Cerebellar cortex (tissue), 1 donor: ENCODE data around the gene CYLD.

Source experiments
- DNase-seq: peaks from one replicate; pipeline ENCODE4 v3.0.0-alpha.2; 2015; ENCODE audit warnings: low spot score

Gene CYLD

GRCh38 chr16:50711862-50712559, 29.9 kb upstream of the CYLD start:
- peak; percentile 66 for DNase-seq

DNA sequence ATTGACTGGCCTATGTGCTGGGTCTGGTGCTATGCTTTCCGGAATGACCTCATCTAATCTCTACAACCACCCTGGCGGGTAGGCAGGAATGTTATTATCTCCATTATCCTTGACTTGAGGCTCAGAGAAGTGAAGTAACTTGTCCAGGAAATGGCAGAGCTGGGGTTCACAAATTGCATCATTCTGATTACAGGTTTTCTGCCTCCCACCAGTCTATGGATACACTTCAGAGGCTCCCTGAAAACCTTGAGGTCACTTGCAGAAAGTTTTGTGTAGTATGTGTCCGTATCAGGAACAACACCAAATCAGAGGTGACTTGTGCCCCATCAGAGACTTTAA, 29.4 kb upstream of the CYLD start:
- no peak for DNase-seq

- no peak for DNase-seq
Observed at GRCh38 chr16:50712956-50713355, 28.9 kb upstream of the CYLD start.

- no peak for DNase-seq
Observed at GRCh38 chr16:50717091-50717490, 24.8 kb upstream of the CYLD start.

DNA sequence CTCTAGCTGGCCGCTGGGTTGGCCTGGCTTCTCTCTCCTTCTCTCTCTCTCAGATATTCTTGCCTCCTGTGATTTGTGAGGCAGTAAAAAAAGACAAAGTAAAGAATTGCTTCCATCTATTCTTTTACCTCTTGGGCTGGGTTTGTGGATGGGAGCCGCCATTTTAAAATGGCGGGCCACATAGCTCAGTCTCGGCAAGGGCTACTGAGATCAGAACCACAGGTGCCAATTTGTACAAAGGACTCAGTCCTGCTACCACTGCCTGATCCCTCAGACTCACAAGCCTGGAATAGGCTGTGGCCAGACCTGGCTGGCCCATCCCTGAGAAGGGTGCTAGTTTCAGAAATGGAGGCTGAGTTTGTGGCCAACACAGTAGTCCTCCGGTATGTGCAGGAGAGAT, 24.4 kb upstream of the CYLD start:
- no peak for DNase-seq

GRCh38 chr16:50718061-50718760, 23.7 kb upstream of the CYLD start:
- no peak for DNase-seq

DNA sequence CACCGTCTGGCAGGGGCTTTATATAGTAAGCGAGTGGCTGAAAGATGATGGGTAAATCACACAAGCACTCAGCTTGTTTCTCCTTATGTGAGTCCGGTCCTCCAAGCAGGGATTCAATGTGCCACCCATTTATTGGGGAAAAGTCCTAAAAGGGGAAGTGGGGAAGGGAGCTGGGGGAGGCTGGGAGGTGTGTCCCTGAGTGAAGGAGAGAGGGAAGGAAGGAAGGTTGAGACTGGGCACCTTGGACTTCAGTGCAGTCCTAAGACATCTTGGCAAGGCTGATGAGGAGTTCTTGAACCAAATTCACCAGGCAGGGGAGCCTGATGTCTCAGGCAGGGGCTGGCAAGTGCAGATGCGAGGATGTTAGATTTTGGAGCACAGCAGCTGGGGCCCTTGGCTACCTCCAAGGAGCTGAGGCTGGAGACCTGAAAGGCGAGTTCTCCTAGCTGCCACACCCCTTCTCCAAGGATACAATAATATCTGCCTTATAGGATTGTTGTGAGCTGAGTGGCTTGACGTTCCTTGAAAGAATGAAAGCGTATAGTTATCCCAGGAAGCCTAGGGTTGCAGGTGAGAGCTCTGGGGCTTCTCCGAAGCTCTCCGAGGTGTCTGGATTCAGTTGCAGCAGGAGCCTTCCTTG, 23.0 kb upstream of the CYLD start:
- no peak for DNase-seq

GRCh38 chr16:50719401-50720337, 22.2 kb upstream of the CYLD start:
- DNase-seq, result no peak

DNA sequence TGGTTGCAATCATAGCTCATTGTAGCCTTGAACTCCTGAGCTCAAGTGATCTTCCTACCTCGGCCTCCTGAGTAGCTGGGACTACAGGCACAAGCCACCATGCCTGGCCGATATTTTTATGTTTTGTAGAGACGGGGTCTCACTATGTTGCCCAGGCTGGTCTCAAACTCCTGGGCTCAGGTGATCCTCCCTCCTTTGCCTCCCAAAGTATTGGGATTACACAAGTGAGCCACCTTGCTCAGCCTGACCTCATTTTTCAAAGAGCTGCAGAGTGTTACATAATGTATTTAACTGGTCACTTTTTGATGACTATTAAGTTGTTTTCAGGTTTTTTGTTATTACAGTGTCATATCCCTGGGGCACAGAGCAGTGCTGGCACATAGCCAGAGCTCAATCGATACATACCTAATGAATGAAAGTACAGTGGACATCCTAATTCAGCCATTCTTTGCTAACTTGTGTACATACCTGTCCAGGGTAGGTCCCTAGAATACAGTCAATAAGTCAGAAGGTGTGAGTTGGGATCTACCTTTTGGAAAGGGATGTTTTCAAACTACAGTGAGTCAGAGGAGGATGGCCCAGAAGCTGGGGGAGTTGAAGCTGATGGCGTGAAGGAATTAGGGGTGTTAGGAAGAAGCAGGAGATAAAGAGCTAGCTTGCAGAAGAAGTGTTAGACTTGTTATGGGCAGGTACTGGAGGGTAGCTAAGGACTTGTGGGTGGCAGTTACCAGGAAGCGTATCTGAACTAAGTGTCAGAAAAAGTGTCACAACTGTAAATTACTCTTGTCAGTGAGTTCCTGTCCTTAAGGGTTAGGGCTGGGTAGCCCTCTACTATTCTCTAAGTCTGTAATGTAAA, 20.1 kb upstream of the CYLD start:
- no peak for DNase-seq

- DNase-seq, result no peak
Observed at GRCh38 chr16:50722405-50722737, 19.5 kb upstream of the CYLD start.

DNA sequence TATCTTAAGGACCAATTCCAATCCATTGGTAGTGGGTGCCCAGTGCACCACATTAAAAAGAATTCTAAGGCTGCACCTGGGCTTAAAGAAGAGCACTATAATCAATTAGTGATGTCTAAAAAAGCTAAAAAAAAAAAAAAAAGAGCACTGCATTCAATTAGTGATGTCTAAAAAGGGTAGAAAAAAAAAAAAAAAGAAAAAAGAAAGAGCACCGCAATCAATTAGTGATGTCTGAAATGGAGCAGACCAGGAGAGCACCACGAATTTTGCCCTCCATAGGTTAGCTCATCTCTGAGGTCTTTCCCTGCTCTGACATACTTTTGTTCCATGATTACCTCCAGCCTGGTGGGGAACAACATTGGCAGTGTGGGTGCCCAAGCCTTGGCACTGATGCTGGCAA, 18.9 kb upstream of the CYLD start:
- DNase-seq, result no peak

GRCh38 chr16:50724306-50724705, 17.6 kb upstream of the CYLD start:
- no peak for DNase-seq

DNA sequence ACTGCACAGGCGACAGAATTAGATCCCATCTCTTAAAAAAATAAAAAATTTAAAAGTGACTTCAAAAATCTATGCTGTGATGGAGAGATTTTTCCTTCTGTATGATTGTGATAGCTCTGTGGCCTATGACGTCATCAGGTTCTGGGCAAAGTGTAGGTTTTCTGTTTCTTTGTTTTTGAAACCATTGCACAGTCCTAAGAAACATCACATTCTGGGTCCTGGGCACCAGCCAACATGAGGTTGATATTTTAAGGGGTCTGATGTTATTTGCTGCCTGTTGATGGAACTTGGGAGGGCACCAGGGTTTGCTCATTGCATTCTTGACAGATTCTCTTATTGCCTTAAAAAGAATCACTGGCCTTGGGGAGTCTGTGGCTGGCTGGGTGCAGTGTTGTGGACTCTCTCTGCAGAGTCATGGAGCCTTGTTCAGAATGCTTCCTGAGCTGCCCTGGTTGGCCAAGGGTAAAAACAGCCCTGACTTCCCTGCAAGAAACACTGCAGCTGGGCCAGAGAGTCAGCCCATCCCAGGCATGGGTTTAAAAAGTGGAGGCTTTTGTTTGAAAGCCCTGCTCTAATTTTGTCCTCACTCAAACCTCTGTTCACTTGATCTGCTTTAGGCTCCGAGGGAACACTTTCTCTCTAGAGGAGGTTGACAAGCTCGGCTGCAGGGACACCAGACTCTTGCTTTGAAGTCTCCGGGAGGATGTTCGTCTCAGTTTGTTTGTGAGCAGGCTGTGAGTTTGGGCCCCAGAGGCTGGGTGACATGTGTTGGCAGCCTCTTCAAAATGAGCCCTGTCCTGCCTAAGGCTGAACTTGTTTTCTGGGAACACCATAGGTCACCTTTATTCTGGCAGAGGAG, 10.5 kb upstream of the CYLD start:
- no peak for DNase-seq

- DNase-seq, result no peak
Observed at GRCh38 chr16:50731989-50732832, 9.7 kb upstream of the CYLD start.

DNA sequence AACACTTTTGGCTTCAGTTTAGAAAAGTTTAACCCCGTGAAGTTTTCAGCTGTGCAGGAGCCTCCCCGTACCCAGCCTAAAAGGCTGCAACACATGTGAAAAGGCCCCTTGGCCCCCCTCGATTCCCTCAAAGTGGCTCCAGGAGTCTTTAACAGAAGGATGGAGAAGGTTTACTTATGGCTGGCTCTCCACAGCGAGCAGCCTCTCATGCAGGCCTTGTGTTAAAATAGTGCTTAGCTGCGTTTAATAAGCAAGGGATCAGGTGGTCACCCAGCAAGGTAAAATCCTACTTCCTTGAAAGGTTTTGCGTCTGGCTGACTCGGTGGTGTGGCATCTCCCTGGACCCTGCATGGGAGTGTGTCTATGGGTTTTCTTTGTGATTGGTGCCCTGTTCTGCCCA, 8.4 kb upstream of the CYLD start:
- DNase-seq, result no peak

DNA sequence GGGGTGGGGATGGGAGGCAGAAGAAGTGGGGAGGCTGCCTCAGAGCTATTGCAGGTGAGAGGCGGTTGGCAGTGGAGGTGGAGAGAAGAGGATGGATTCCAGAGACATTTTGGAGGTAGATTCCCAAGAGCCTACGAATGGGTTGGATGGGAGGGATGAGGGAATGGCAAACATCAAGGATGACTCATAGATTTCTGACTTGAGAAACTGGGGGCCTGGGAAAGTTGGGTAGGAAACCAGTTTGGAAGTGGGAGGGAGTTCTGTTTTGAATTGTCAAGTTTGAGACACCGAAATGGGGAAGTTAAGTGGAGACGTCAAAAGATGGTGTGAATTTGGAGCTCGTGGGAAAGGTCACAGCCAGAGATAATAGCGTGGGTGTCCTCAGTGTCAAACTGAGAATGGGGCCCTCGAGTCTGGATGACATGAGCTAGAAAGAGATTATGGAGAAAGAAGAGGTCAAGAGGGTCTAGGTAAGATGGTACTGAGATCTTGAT, 6.2 kb upstream of the CYLD start:
- DNase-seq, result no peak

GRCh38 chr16:50736448-50736847, 5.4 kb upstream of the CYLD start:
- no peak for DNase-seq

DNA sequence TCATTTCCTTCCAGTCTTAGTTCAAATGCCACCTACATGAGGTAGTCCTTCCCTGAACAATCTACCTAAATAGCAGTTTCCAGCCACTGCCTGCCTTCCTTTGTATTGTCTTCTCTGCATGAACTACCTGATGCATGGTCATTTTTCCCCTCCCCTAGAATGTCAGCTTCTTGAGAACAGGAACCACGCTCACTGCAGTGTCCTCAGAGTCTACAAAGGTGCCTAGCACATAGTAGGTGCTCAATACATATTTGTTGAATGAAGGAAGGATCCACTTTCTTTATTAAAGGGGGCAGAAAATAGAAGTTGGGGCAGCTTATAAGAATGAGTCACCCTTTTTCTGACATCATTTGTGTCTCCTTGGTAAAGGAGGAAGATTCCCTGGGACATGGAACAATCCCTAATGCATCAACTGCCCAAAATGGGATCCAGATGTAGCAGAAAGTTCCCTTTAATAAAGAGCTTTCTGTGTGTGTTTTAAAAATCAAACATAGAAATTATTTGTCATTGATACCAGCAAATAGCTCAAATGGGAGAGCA, 4.4 kb upstream of the CYLD start:
- no peak for DNase-seq

- no peak for DNase-seq
Observed at GRCh38 chr16:50739031-50739430, 2.9 kb upstream of the CYLD start.
